Measurements from ENCODE around the gene OR14I1.

DNA sequence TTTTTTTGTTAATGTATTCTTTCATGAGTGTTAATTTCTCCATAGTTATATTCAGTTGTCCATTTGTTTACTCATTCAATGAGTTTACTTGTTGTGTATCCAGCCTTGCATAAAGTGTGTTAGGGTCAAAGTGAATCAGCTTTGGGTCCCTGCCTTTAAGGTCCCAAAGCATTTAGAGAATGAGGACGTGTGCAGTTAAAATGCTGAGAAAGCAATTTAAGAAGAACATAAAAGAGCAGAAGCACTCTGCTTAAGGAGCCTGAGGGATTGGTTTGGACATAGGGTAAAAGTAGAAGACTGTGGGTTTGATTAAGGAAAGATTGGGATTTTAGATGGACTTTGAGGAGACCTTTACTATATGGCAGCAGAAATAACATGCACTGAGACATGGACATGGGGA, 3.5 kb downstream of the OR14I1 start:
- TF ChIP-seq POLR2AphosphoS5 (IDR thresholded peaks at IDR 0.05; ENCODE audit: low read depth, low read length) (no peak), POLR2A (IDR thresholded peaks at IDR 0.05; ENCODE audit: low read depth, low read length) (no peak), TAF1 (IDR thresholded peaks at IDR 0.05; ENCODE audit: borderline replicate concordance, low read depth, low read length) (no peak)
